Liver (tissue), 9 donors: ENCODE measurements around the gene PRELID3B. TPM values are rescaled to one million over a fixed set of nuclear protein-coding genes. Genes with fewer than 3 reads are reported as not detected.
A peak's percentile ranks its signal among the peaks of the same experiment; 100 is the strongest.
"Not testable (repeated sequence)": the region's sequence is repeated elsewhere in the genome, so short reads cannot be mapped to it uniquely, and the experiment has no call there.

ENCODE experiments used
- DNase-seq: peaks from one replicate; pipeline ENCODE4 v3.0.0-alpha.2; 2017; ENCODE audit warnings: low spot score
- H3K27ac ChIP-seq, 2 donors: one replicate each; pipeline ENCODE4 v1.7.0; 2013; ENCODE audit warnings: inconsistent platforms in 2 of 2, low read length in 2 of 2, control low read depth in 1 of 2, low read depth in 1 of 2, mild to moderate bottlenecking in 1 of 2
- H3K27me3 ChIP-seq, 4 donors: one replicate each; pipeline versions ENCODE4 v1.6.1 to v1.7.0; 2013; ENCODE audit warnings: low read length in 3 of 4, inconsistent platforms in 1 of 4, mild to moderate bottlenecking in 1 of 4, moderate library complexity in 1 of 4; ENCODE audit not compliant: control insufficient read depth in 4 of 4, insufficient read depth in 4 of 4
- H3K36me3 ChIP-seq, 4 donors: one replicate each; pipeline versions ENCODE4 v1.6.1 to v1.7.0; 2013; ENCODE audit warnings: low read length in 3 of 4, mild to moderate bottlenecking in 3 of 4, low read depth in 1 of 4, moderate library complexity in 1 of 4; ENCODE audit not compliant: control insufficient read depth in 4 of 4, insufficient read depth in 3 of 4
- H3K4me1 ChIP-seq, 4 donors: one replicate each; pipeline versions ENCODE4 v1.6.1 to v1.7.0; 2013; ENCODE audit warnings: low read length in 3 of 4, mild to moderate bottlenecking in 3 of 4, moderate library complexity in 1 of 4; ENCODE audit not compliant: control insufficient read depth in 4 of 4, insufficient read depth in 4 of 4
- H3K4me3 ChIP-seq, 3 donors: one replicate each; pipeline versions ENCODE4 v1.6.1 to v1.7.0; 2013; ENCODE audit warnings: low read length in 3 of 3, control low read depth in 1 of 3, low read depth in 1 of 3, mild to moderate bottlenecking in 1 of 3
- H3K9ac ChIP-seq, 2 donors: one replicate each; pipeline ENCODE4 v1.7.0; 2013; ENCODE audit warnings: low read length in 2 of 2, mild to moderate bottlenecking in 2 of 2, moderate library complexity in 2 of 2, control low read depth in 1 of 2, low read depth in 1 of 2
- H3K9me3 ChIP-seq, 4 donors: one replicate each; pipeline versions ENCODE4 v1.6.1 to v1.7.0; 2013; ENCODE audit warnings: low read length in 3 of 4; ENCODE audit not compliant: control insufficient read depth in 4 of 4
- FOXA1 ChIP-seq: IDR thresholded peaks from 2 replicates; pipeline ENCODE4 v1.6.1; 2016; ENCODE audit warnings: antibody characterized with exemption
- HNF4A ChIP-seq, 2 donors: conservative IDR thresholded peaks; 2 replicates each; pipeline ENCODE4 v1.6.1; 2016; ENCODE audit warnings: antibody characterized with exemption in 2 of 2, mild to moderate bottlenecking in 2 of 2
- NR2F2 ChIP-seq: IDR thresholded peaks from 2 replicates; pipeline ENCODE4 v1.6.1; 2016; ENCODE audit warnings: antibody characterized with exemption
- RXRA ChIP-seq, 2 donors: IDR thresholded peaks; 2 replicates each; pipeline ENCODE4 v1.6.1; 2017 to 2018; ENCODE audit warnings: antibody characterized with exemption in 2 of 2, mild to moderate bottlenecking in 1 of 2
- SP1 ChIP-seq: IDR thresholded peaks from 2 replicates; pipeline ENCODE4 v1.6.1; 2018; ENCODE audit warnings: antibody characterized with exemption, mild to moderate bottlenecking
- YY1 ChIP-seq: IDR thresholded peaks from 2 replicates; pipeline ENCODE4 v1.6.1; 2016; ENCODE audit warnings: antibody characterized with exemption, mild to moderate bottlenecking
- WGBS: extraction: QIAGEN DNeasy Blood & Tissue Kit; methylation state at CpG from one replicate; pipeline ENCODE4 v1.1.7; 2013; 5-methylcytosine and 5-hydroxymethylcytosine counted together
- polyA plus RNA-seq, 2 donors: library from polyadenylated mRNA; stranded (reverse) in 1 of 2; unstranded in 1 of 2; fragments of 200-250 nt in 1 of 2; fragments of >200 nt in 1 of 2; fragmentation: Nextera tagmentation in 1 of 2; extraction: Ambion mirVana in 1 of 2; gene quantifications; one replicate each; pipeline versions ENCODE4 v1.2.1 to v1.2.3, GENCODE V29; 2013 to 2015
- total RNA-seq, 2 donors: library from RNA; depleted of rRNA; stranded (reverse); fragments of >200 nt; gene quantifications; one replicate each; pipeline ENCODE4 v1.2.3, GENCODE V29; 2014
- TF ChIP-seq, protein P1 (sequence below): IDR thresholded peaks from 2 replicates; pipeline ENCODE4 v1.6.1; 2016; ENCODE audit warnings: antibody characterized with exemption
- TF ChIP-seq, protein P2 (sequence below): IDR thresholded peaks from 2 replicates; pipeline ENCODE4 v1.6.1; 2016; ENCODE audit warnings: antibody characterized with exemption
- donor health status: healthy.
- donor health status: healthy.
- donor health status: healthy.
- donor health status: healthy.
- donor health status: healthy.

The PRELID3B gene
- total and polyA plus RNA-seq, 4 donors, result 18.2 to 38.1 (median 25.3) TPM

DNA sequence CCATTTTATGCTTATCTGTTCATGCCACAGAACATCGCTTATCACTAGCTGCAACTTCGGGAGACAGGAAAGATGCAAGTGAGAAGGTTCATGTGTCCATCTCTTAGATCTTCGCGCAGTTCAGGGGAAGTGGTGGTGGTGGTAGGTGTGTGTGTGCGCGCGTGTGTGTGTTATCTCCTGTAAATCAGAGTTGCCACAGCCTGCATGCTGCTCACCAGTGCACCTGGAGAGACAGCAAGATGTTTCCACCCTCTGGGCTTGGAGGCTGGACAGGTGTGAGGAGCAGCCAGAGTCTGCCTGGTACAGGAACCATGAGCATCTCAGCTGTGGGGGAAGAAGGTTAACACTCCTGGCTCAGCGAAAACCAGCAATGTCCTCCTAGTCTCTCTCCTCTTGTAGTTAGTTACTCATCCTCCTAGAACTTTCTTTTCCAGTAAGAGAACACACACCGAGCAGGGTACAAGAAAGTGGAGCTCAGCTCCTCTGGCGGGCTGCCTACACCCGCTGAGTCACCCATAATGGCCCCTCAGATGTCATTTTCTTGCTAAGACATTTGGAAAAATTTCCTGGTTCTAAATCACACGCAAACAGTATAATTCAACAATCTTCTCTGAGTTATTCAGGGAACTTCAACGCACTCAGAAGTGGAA is 28.5 kb downstream of the PRELID3B start:
- H3K27me3 ChIP-seq, result no peaks in the 10 kb centered on the region
- no peaks in the 10 kb centered on the region for H3K4me1 ChIP-seq
- H3K4me3 ChIP-seq, result no peak overlapping the region
- no peak overlapping the region for H3K9ac ChIP-seq
- DNase-seq, result no peak
- H3K27ac ChIP-seq, result no peak overlapping the region
- WGBS, result 77% methylated on average over 13 of the region's 13 CpGs
- H3K36me3 ChIP-seq, result no peaks in the 10 kb centered on the region
- TF ChIP-seq RXRA (IDR thresholded peaks at IDR 0.05) (no peak), HNF4A (conservative IDR thresholded peaks at IDR 0.05) (no peak), YY1 (no peak)
- TF ChIP-seq, protein P1, sequence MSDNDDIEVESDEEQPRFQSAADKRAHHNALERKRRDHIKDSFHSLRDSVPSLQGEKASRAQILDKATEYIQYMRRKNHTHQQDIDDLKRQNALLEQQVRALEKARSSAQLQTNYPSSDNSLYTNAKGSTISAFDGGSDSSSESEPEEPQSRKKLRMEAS, result no peak
- H3K9me3 ChIP-seq, result no peaks in the 10 kb centered on the region

DNA sequence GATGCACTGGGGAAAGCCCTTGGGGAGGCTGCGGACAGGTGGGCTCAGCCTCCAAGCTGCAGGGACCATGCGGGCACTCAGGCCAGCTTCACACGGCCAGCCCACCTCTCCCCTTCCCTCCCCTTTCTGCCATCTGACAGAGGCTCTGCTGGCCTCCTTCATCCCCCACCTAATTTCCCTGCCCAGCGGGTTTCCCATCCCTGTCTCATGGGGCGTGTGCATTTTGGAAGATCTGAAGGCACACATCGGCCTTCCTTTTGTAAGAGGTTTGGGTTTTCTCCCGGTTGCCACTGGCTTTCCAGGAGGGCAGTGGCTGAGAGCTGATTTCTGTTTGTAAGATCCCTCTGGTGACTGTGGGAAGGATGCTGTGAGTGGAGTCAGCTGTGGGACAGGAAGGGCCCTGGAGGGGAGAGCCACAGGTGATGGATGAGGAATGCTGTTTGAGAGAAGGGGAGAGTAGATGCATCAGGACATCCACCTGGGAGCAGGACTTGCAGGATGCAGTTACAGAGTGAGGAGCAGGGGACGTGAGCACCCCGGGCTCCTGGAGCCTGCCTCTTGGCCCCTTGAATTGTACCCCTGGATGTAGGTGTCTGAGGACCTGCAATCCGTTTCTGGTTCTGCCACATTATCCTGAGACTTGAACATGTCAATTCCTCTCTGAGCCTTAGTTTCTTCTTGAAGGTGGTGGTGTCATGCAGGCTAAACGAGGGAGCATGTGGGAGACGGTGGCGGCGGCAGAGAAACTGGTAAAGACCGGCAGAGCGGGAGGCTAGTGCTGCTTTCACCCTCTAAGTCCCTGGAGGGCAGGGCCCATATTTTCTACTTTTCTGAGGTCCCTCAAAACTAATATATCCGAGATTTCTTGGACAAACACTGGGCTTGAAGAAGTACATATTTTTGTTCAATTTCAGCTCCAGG is 29.3 kb downstream of the PRELID3B start:
- H3K4me1 ChIP-seq, result no peaks in the 10 kb centered on the region

DNA sequence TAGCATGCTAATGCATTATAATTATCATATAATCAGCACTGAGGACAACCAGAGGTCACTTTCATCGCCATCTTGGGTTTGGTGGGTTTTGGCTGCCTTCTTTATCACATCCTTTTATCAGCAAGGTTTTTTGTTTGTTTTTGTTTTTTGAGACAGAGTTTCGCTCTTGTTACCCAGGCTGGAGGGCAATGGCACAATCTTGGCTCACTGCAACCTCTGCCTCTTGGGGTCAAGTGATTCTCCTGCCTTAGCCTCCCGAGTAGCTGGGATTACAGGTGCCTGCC is 30.8 kb downstream of the PRELID3B start:
- H3K36me3 ChIP-seq, H3K4me1 ChIP-seq, H3K27ac ChIP-seq, H3K9me3 ChIP-seq, DNase-seq, H3K4me3 ChIP-seq, H3K9ac ChIP-seq, H3K27me3 ChIP-seq: not testable (repeated sequence)
- WGBS, result 95% methylated on average over 3 of the region's 3 CpGs

More for the DNA sequence above, 29.3 kb downstream of the PRELID3B start:
- no peaks in the 10 kb centered on the region for H3K36me3 ChIP-seq
- no peaks in the 10 kb centered on the region for H3K27me3 ChIP-seq
- H3K27ac ChIP-seq, result no peak overlapping the region
- DNase-seq, result no peak
- no peaks in the 10 kb centered on the region for H3K9me3 ChIP-seq
- H3K9ac ChIP-seq, result no peak overlapping the region
- no peak for TF ChIP-seq FOXA1
- TF ChIP-seq, protein P2, sequence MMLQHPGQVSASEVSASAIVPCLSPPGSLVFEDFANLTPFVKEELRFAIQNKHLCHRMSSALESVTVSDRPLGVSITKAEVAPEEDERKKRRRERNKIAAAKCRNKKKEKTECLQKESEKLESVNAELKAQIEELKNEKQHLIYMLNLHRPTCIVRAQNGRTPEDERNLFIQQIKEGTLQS, result no peak
- 97% methylated on average over 17 of the region's 17 CpGs for WGBS
- H3K4me3 ChIP-seq, result no peak overlapping the region

DNA sequence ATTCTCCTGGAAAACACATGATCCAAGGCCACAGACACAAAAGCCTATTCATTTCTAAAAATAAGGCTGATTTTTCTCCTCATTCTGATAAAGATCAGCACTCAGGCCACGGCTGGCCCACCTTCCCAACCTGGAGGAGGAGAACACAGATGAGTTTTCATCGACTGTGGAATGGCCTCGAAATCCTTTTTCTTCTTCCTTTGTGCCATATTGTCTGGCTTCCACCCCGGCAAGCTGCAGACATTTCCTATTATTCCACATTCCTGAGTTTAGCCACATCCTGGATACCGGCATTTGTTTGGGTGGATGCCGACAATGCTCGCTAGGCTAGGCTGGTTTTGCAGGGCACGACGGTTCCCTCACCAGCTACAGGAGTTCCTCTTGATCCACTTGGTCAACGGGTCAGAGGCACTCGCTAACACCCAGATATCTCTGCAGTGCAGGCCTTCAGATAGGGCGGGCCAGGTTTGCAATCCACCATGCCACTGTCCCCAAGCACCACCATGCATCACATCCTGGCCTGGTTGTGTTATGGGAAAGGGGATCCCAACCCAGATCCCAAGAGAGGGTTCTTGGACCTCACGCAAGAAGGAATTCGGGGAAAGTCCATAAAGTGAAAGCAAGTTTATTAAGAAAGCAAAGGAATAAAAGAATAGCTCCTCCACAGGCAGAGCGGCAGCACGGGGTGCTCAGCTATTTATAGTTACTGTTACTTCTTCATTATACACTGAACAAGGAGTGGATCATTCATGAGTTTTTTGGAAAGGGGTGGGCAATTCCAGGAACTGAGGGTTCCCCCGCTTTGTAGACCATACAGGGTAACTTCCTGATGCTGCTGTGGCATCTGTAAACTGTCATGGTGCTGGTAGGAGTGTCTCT is 31.4 kb downstream of the PRELID3B start:
- H3K4me1 ChIP-seq, result peaks cover 0 to 7% (median 2%) of the 10 kb centered on the region in 4 donors
- DNase-seq, result peak; percentile 70
- no peaks in the 10 kb centered on the region for H3K36me3 ChIP-seq
- H3K9me3 ChIP-seq, result no peaks in the 10 kb centered on the region
- TF ChIP-seq HNF4A (conservative IDR thresholded peaks at IDR 0.05), result no peak
- peak; percentile 20 for TF ChIP-seq NR2F2
- TF ChIP-seq SP1, result peak; percentile 24
- H3K27me3 ChIP-seq, result no peaks in the 10 kb centered on the region
- no peak overlapping the region for H3K27ac ChIP-seq
- no peak overlapping the region for H3K9ac ChIP-seq
- H3K4me3 ChIP-seq, result no peak overlapping the region
- 79% methylated on average over 17 of the region's 17 CpGs for WGBS
